Lung (tissue), 12 donors: ENCODE data around the gene ZNF185. TPM values are rescaled to one million over a fixed set of nuclear protein-coding genes. Genes with fewer than 3 reads are reported as not detected.

Experiments
- ATAC-seq: fragments of 200-7000 bp; cut with Tn5 transposase; one replicate; pipeline ENCODE4 v1.9.1; 2020; ENCODE audit warnings: moderate number of reproducible peaks; ENCODE audit not compliant: insufficient read depth, low FRiP score
- DNase-seq, 3 donors: peaks; one replicate each; pipeline ENCODE4 v3.0.0-alpha.2; 2013 to 2017
- H3K27ac ChIP-seq, 2 donors: one replicate each; pipeline ENCODE4 v1.5.1; 2013; ENCODE audit warnings: mild to moderate bottlenecking in 2 of 2, moderate library complexity in 2 of 2, control low read depth in 1 of 2, inconsistent platforms in 1 of 2, low read depth in 1 of 2, low read length in 1 of 2
- H3K27me3 ChIP-seq, 3 donors: one replicate each; pipeline ENCODE4 v1.5.1; 2013; ENCODE audit warnings: low read length in 2 of 3; ENCODE audit not compliant: control insufficient read depth in 3 of 3, insufficient read depth in 3 of 3
- H3K36me3 ChIP-seq, 4 donors: one replicate each; pipeline ENCODE4 v1.5.1; 2013; ENCODE audit warnings: low read length in 4 of 4, mild to moderate bottlenecking in 1 of 4, moderate library complexity in 1 of 4; ENCODE audit not compliant: control insufficient read depth in 4 of 4, insufficient read depth in 4 of 4
- H3K4me1 ChIP-seq, 5 donors: one replicate each; pipeline ENCODE4 v1.5.1; 2013; ENCODE audit warnings: low read length in 5 of 5, mild to moderate bottlenecking in 2 of 5, moderate library complexity in 1 of 5; ENCODE audit not compliant: control insufficient read depth in 5 of 5, insufficient read depth in 5 of 5
- H3K4me3 ChIP-seq: one replicate; pipeline ENCODE4 v1.5.1; 2013; ENCODE audit warnings: mild to moderate bottlenecking, control low read depth, moderate library complexity
- H3K9ac ChIP-seq, 2 donors: one replicate each; pipeline ENCODE4 v1.5.1; 2013; ENCODE audit warnings: low read length in 2 of 2, control low read depth in 1 of 2; ENCODE audit not compliant: insufficient read depth in 1 of 2
- H3K9me3 ChIP-seq, 4 donors: one replicate each; pipeline ENCODE4 v1.5.1; 2013; ENCODE audit warnings: low read length in 3 of 4, mild to moderate bottlenecking in 1 of 4, moderate library complexity in 1 of 4; ENCODE audit not compliant: control insufficient read depth in 4 of 4, insufficient read depth in 3 of 4
- CTCF ChIP-seq: IDR thresholded peaks from 2 replicates; pipeline ENCODE4 v1.5.1; 2012; ENCODE audit warnings: mild to moderate bottlenecking; ENCODE audit errors: control extremely low read depth, extremely low read depth
- WGBS, 2 donors: extraction: QIAGEN DNeasy Blood & Tissue Kit; methylation state at CpG; one replicate each; pipeline ENCODE4 v1.1.7; 2013; 5-methylcytosine and 5-hydroxymethylcytosine counted together
- polyA plus RNA-seq, 2 donors: library from polyadenylated mRNA; stranded (reverse); fragments of 200-250 nt; gene quantifications; one replicate each; pipeline ENCODE4 v1.2.1, GENCODE V29; 2013
- total RNA-seq, 2 donors: library from RNA; depleted of rRNA in 1 of 2; stranded (reverse); fragments of >200 nt in 1 of 2; gene quantifications; one replicate each; pipeline ENCODE4 v1.2.1, GENCODE V29; 2014 to 2021
- donor health status: control.
- donor health status: control.
- donor health status: Bipolar disorder and iron deficiency.
- donor health status: healthy.
- donor health status: DM: yes; HTN: yes; CAD: no.

The ZNF185 gene
- total and polyA plus RNA-seq, 4 donors, result 6.1 to 15.8 (median 10.7) TPM

- Histone ChIP-seq H3K36me3 (no peaks in the 10 kb centered on the region), H3K9ac (no peak overlapping the region), H3K4me1 (peaks cover 0 to 15% (median 0%) of the 10 kb centered on the region in 5 donors), H3K9me3 (peaks cover 0 to 2% (median 0%) of the 10 kb centered on the region in 4 donors), H3K4me3 (no peak overlapping the region), H3K27me3 (peaks cover 0 to 6% (median 0%) of the 10 kb centered on the region in 3 donors), H3K27ac (no peak overlapping the region)
- 78 to 89% methylated on average over 14 to 15 of the region's 15 CpGs for WGBS, 2 donors
- TF ChIP-seq CTCF, result no peak
- ATAC-seq (no peak), DNase-seq (no peak)
These were observed 4.1 kb downstream of the ZNF185 start for GRCh38 chrX:152901816-152902501.

DNA sequence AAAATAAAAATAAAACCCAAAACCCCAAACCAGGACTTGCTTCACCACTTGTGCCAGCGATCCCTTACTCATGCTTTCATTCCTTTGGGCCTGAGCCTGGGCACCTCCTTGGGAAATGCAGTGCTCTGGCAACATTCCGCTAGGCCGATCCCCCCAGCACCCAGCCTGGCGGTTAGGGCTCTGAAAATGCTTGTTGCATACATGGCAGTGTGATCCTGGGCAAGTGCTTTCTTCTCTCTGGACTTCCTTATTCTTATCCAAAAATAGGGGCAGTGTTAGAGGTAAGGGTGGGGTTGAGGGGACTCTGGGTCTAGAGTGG, 4.6 kb downstream of the ZNF185 start:
- H3K27me3 ChIP-seq, result peaks cover 0 to 6% (median 0%) of the 10 kb centered on the region in 3 donors
- TF ChIP-seq CTCF, result no peak
- no peak overlapping the region for H3K27ac ChIP-seq
- ATAC-seq, result no peak
- no peak for DNase-seq
- no peak overlapping the region for H3K4me3 ChIP-seq
- H3K36me3 ChIP-seq, result no peaks in the 10 kb centered on the region
- peaks cover 0 to 15% (median 0%) of the 10 kb centered on the region in 5 donors for H3K4me1 ChIP-seq
- no peak overlapping the region for H3K9ac ChIP-seq
- 87 to 88% methylated on average over 4 of the region's 4 CpGs for WGBS, 2 donors
- H3K9me3 ChIP-seq, result peaks cover 0 to 2% (median 0%) of the 10 kb centered on the region in 4 donors

DNA sequence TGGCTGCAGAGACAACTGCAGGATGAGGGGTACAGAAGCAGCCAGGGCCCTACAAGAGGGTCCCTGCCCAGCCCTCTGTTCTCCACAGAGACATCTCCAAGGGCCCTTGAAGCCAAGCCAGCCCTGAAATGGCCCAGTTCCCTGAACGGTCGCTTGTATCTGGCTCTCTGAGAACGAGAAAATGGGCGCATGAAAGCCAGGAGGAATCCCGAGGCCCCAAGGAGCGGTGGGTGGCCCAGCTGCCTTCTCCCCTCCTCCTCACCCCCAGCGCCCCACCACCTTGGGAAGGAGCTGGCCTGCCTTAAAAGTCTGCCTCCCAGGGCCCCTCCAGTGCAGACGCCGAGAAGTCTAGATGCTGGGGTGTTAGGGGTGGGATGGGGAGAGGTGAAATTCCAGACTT, 5.7 kb downstream of the ZNF185 start:
- TF ChIP-seq CTCF, result no peak
- no peak for ATAC-seq
- no peak overlapping the region for H3K4me3 ChIP-seq
- 69 to 100% methylated on average over 2 to 9 of the region's 9 CpGs for WGBS, 2 donors
- H3K27me3 ChIP-seq, result peaks cover 0 to 6% (median 0%) of the 10 kb centered on the region in 3 donors
- peaks cover 0 to 2% (median 0%) of the 10 kb centered on the region in 4 donors for H3K9me3 ChIP-seq
- DNase-seq, result no peak
- H3K27ac ChIP-seq, result no peak overlapping the region
- H3K36me3 ChIP-seq, result no peaks in the 10 kb centered on the region
- no peak overlapping the region for H3K9ac ChIP-seq
- H3K4me1 ChIP-seq, result peaks cover 0 to 12% (median 0%) of the 10 kb centered on the region in 5 donors
